ELF-1 (cell line): ENCODE measurements around the gene JAKMIP1.

Source experiments
- DNase-seq: peaks from one replicate; pipeline ENCODE4 v3.0.0-alpha.2; 2016; ENCODE audit warnings: low read depth, low spot score

JAKMIP1 gene

GRCh38 chr4:6200011-6200921, at the start of gene JAKMIP1:
TSS of gene JAKMIP1 (minus strand) at chr4:6200549. CDS start at chr4:6112850, 87,699 bp downstream.
- DNase-seq, result peak; percentile 54

- DNase-seq, result no peak
Observed at GRCh38 chr4:6248394-6248793, 48.0 kb upstream of the JAKMIP1 start.

- DNase-seq, result no peak
Observed at GRCh38 chr4:6246170-6246634, 45.9 kb upstream of the JAKMIP1 start.

GRCh38 chr4:6245246-6246169, 45.2 kb upstream of the JAKMIP1 start:
- DNase-seq, result peak; percentile 75

- no peak for DNase-seq
Observed at GRCh38 chr4:6242271-6243029, 42.1 kb upstream of the JAKMIP1 start.

GRCh38 chr4:6241062-6241845, 40.9 kb upstream of the JAKMIP1 start:
- no peak for DNase-seq

- DNase-seq, result no peak
Observed at GRCh38 chr4:6239968-6240367, 39.6 kb upstream of the JAKMIP1 start.

- DNase-seq, result no peak
Observed at GRCh38 chr4:6239486-6239885, 39.1 kb upstream of the JAKMIP1 start.

GRCh38 chr4:6236816-6237390, 36.6 kb upstream of the JAKMIP1 start:
- no peak for DNase-seq

- no peak for DNase-seq
Observed at GRCh38 chr4:6235901-6236640, 35.7 kb upstream of the JAKMIP1 start.

- DNase-seq, result no peak
Observed at GRCh38 chr4:6235012-6235411, 34.7 kb upstream of the JAKMIP1 start.

- no peak for DNase-seq
Observed at GRCh38 chr4:6233929-6234328, 33.6 kb upstream of the JAKMIP1 start.

- no peak for DNase-seq
Observed at GRCh38 chr4:6232836-6233785, 32.8 kb upstream of the JAKMIP1 start.

GRCh38 chr4:6231663-6232165, 31.4 kb upstream of the JAKMIP1 start:
- no peak for DNase-seq

- no peak for DNase-seq
Observed at GRCh38 chr4:6230827-6231662, 30.7 kb upstream of the JAKMIP1 start.

- DNase-seq, result no peak
Observed at GRCh38 chr4:6230502-6230785, 30.1 kb upstream of the JAKMIP1 start.

GRCh38 chr4:6229671-6230501, 29.5 kb upstream of the JAKMIP1 start:
- peak; percentile 25 for DNase-seq
